Measurements from ENCODE around the gene OR52E8.

DNA sequence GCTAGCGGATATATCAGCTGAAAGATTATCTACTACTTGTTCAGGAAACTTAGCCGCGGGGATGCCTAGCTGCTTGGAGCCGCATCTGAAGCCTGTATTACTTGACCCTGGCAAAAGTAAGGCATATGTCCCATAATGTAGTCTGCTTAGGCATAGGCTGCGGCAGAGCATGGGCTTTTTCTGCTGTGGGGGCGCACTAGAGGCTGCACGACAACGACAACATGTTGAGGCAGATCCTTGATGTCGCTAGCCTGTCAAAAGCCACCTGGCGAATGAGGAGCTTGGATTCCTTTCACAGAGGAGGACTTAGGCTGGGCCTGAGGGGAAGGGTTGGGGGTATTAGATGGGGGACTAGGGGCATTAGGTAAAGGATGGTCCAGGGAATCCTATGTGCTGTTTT, 49.9 kb downstream of the OR52E8 start:
- TF ChIP-seq POLR2AphosphoS5 (IDR thresholded peaks at IDR 0.05) (no peak), CTCF (IDR thresholded peaks at IDR 0.05 in 8 of 11, conservative IDR thresholded peaks at IDR 0.05 in 3 of 11) (no peak), POLR2A (IDR thresholded peaks at IDR 0.05) (no peak)

Data from spleen (tissue), 7 donors.